Measurements from ENCODE around the gene EYA2. TPM values are rescaled to one million over a fixed set of nuclear protein-coding genes. Genes with fewer than 3 reads are reported as not detected.

EYA2 gene
- total and polyA plus RNA-seq, 4 donors: 0.17 to 0.54 (median 0.23) TPM; not detected in 1

GRCh38 chr20:46894971-46895905 is 595 bp downstream of the EYA2 start:
- peaks cover 0 to 2% (median under 1%) of the 10 kb centered on the region in 4 donors for H3K9me3 ChIP-seq (ENCODE audit: control insufficient read depth in 4 of 4, low read length in 3 of 4)
- peaks cover 4 to 12% (median 8%) of the 10 kb centered on the region in 4 donors for H3K4me1 ChIP-seq (ENCODE audit: control insufficient read depth in 4 of 4, insufficient read depth in 4 of 4, low read length in 3 of 4)
- H3K27ac ChIP-seq (ENCODE audit: low read depth in 1 of 2, low read length in 2 of 2): no peak overlapping the region
- H3K27me3 ChIP-seq (ENCODE audit: control insufficient read depth in 4 of 4, insufficient read depth in 4 of 4, low read length in 3 of 4): peaks cover 0 to 6% (median 4%) of the 10 kb centered on the region in 4 donors
- no peaks in the 10 kb centered on the region for H3K36me3 ChIP-seq (ENCODE audit: control insufficient read depth in 4 of 4, insufficient read depth in 3 of 4, low read depth in 1 of 4, low read length in 3 of 4)
- TF ChIP-seq HNF4A (conservative IDR thresholded peaks at IDR 0.05) (peak in 1 of 2 donors; percentile 3), JUND (IDR thresholded peaks at IDR 0.05) (no peak)
- DNase-seq (ENCODE audit: low spot score): no peak
- WGBS: 1% methylated on average over 65 of the region's 65 CpGs
- peak overlapping the region in 2 of 3 donors; percentile 4 to 52 for H3K4me3 ChIP-seq (ENCODE audit: low read depth in 1 of 3, low read length in 3 of 3)
- H3K9ac ChIP-seq (ENCODE audit: low read depth in 1 of 2, low read length in 2 of 2): no peak overlapping the region

- 7% methylated on average over 12 of the region's 12 CpGs for WGBS
- no peak overlapping the region for H3K9ac ChIP-seq (ENCODE audit: low read depth in 1 of 2, low read length in 2 of 2)
- H3K27me3 ChIP-seq (ENCODE audit: control insufficient read depth in 4 of 4, insufficient read depth in 4 of 4, low read length in 3 of 4): peaks cover 0 to 6% (median 4%) of the 10 kb centered on the region in 4 donors
- TF ChIP-seq GABPA (IDR thresholded peaks at IDR 0.05 in 1 of 2, conservative IDR thresholded peaks at IDR 0.05 in 1 of 2) (no peak), SP1 (IDR thresholded peaks at IDR 0.05) (no peak), ZBTB33 (IDR thresholded peaks at IDR 0.05) (no peak), TAF1 (conservative IDR thresholded peaks at IDR 0.05) (no peak), MAX (IDR thresholded peaks at IDR 0.05) (no peak), REST (IDR thresholded peaks at IDR 0.05) (no peak), FOXA2 (IDR thresholded peaks at IDR 0.05) (no peak), FOXA1 (IDR thresholded peaks at IDR 0.05) (no peak), EGR1 (IDR thresholded peaks at IDR 0.05; ENCODE audit: low read depth in 2 of 2) (no peak), RAD21 (IDR thresholded peaks at IDR 0.05) (no peak), CTCF (IDR thresholded peaks at IDR 0.05; ENCODE audit: low read depth, low read length, missing input control) (no peak), NR2F2 (IDR thresholded peaks at IDR 0.05) (no peak), ATF3 (IDR thresholded peaks at IDR 0.05) (no peak), HNF4G (IDR thresholded peaks at IDR 0.05) (no peak), YY1 (IDR thresholded peaks at IDR 0.05) (no peak), HNF4A (conservative IDR thresholded peaks at IDR 0.05) (no peak), JUND (IDR thresholded peaks at IDR 0.05) (no peak), RXRA (IDR thresholded peaks at IDR 0.05) (no peak)
- peak overlapping the region in 2 of 3 donors; percentile 4 to 52 for H3K4me3 ChIP-seq (ENCODE audit: low read depth in 1 of 3, low read length in 3 of 3)
- H3K27ac ChIP-seq (ENCODE audit: low read depth in 1 of 2, low read length in 2 of 2): no peak overlapping the region
- no peaks in the 10 kb centered on the region for H3K9me3 ChIP-seq (ENCODE audit: control insufficient read depth in 4 of 4, low read length in 3 of 4)
- no peak for DNase-seq (ENCODE audit: low spot score)
- H3K4me1 ChIP-seq (ENCODE audit: control insufficient read depth in 4 of 4, insufficient read depth in 4 of 4, low read length in 3 of 4): peaks cover 4 to 12% (median 8%) of the 10 kb centered on the region in 4 donors
- H3K36me3 ChIP-seq (ENCODE audit: control insufficient read depth in 4 of 4, insufficient read depth in 3 of 4, low read depth in 1 of 4, low read length in 3 of 4): no peaks in the 10 kb centered on the region
Observed at GRCh38 chr20:46895906-46896242, 1.2 kb downstream of the EYA2 start.
